C4-2B (cell line): ENCODE measurements around the gene HPCAL1.

ENCODE experiments used
- CTCF ChIP-seq: fragments of 450-650 bp; conservative IDR thresholded peaks from 2 replicates; pipeline ENCODE4 v1.5.1; 2017; ENCODE audit warnings: mild to moderate bottlenecking
- ZFX ChIP-seq: fragments of 450-650 bp; IDR thresholded peaks from 2 replicates; pipeline ENCODE4 v1.6.1; 2017

- TF ChIP-seq CTCF: no peak
- TF ChIP-seq ZFX: no peak
These were observed 115.0 kb downstream of the HPCAL1 start for GRCh38 chr2:10417551-10418335.
